Spleen (tissue), 11 donors: Measurements from ENCODE around the gene AKAP9. TPM values are rescaled to one million over a fixed set of nuclear protein-coding genes. Genes with fewer than 3 reads are reported as not detected.
"Not testable (repeated sequence)": the region's sequence is repeated elsewhere in the genome, so short reads cannot be mapped to it uniquely, and the experiment has no call there.

Source experiments
- DNase-seq: peaks from one replicate; pipeline ENCODE4 v3.0.0-alpha.2; 2020
- H3K27ac ChIP-seq, 8 donors: fragments of 200-600 bp; sonication (generic) in 7 of 8; 1 replicate in 4 of 8; 2 replicates in 4 of 8; pipeline versions ENCODE4 v1.5.0 to v1.8.0; 2016 to 2021; ENCODE audit warnings: inconsistent platforms in 4 of 8, mild to moderate bottlenecking in 4 of 8, moderate library complexity in 1 of 8
- H3K27me3 ChIP-seq, 7 donors: fragments of 200-600 bp; sonication (generic) in 6 of 7; replicated peaks in 1 of 7; 1 replicate in 4 of 7; 2 replicates in 3 of 7; pipeline versions ENCODE4 v1.5.0 to v1.8.0; 2016 to 2021; ENCODE audit warnings: inconsistent platforms in 3 of 7, mild to moderate bottlenecking in 1 of 7
- H3K36me3 ChIP-seq, 6 donors: fragments of 200-600 bp; sonication (generic) in 5 of 6; 1 replicate in 4 of 6; 2 replicates in 2 of 6; pipeline versions ENCODE4 v1.5.0 to v1.8.0; 2016 to 2021; ENCODE audit warnings: inconsistent platforms in 2 of 6
- H3K4me1 ChIP-seq, 6 donors: fragments of 200-600 bp; sonication (generic) in 5 of 6; 1 replicate in 3 of 6; 2 replicates in 3 of 6; pipeline versions ENCODE4 v1.5.0 to v1.8.0; 2016 to 2021; ENCODE audit warnings: inconsistent platforms in 3 of 6
- H3K4me3 ChIP-seq, 8 donors: fragments of 200-600 bp; sonication (generic) in 7 of 8; 1 replicate in 4 of 8; 2 replicates in 4 of 8; pipeline versions ENCODE4 v1.5.0 to v1.8.0; 2016 to 2021; ENCODE audit warnings: inconsistent platforms in 4 of 8, mild to moderate bottlenecking in 4 of 8, moderate library complexity in 2 of 8
- H3K9me3 ChIP-seq, 8 donors: fragments of 200-600 bp; sonication (generic) in 7 of 8; 1 replicate in 4 of 8; 2 replicates in 4 of 8; pipeline versions ENCODE4 v1.5.0 to v1.8.0; 2016 to 2021; ENCODE audit warnings: inconsistent platforms in 4 of 8
- CTCF ChIP-seq, 11 experiments: fragments of 200-600 bp in 7 of 11; fragments of 450-650 bp in 4 of 11; sonication (generic) in 4 of 11; IDR thresholded peaks in 8 of 11; conservative IDR thresholded peaks in 3 of 11; 1 replicate in 7 of 11; 2 replicates in 4 of 11; pipeline versions ENCODE4 v1.4.0 to v1.8.0; 2016 to 2021; ENCODE audit warnings: antibody characterized with exemption in 11 of 11, inconsistent platforms in 4 of 11, mild to moderate bottlenecking in 1 of 11
- POLR2A ChIP-seq, 3 donors: fragments of 450-650 bp; IDR thresholded peaks; one replicate each; pipeline ENCODE4 v1.5.1; 2017; ENCODE audit warnings: antibody characterized with exemption in 3 of 3, mild to moderate bottlenecking in 1 of 3
- POLR2AphosphoS5 ChIP-seq, 3 donors: sonication (generic); formaldehyde crosslinking; IDR thresholded peaks; one replicate each; pipeline ENCODE4 v1.5.1; 2017; ENCODE audit warnings: antibody characterized with exemption in 3 of 3
- WGBS, 5 donors: extraction: QIAGEN DNeasy Blood & Tissue Kit in 3 of 5; methylation state at CpG; one replicate each; pipeline versions ENCODE4 v1.1.5 to v1.1.7; 2013 to 2018; 5-methylcytosine and 5-hydroxymethylcytosine counted together
- intact Hi-C: fragments of 100-400 bp; cut with DNase I; formaldehyde crosslinking; loops from one replicate; pipeline ENCODE4 v1.15.0; 2023; ENCODE audit warnings: low total_unique reads
- polyA plus RNA-seq, 3 donors: library from polyadenylated mRNA; stranded (reverse); fragments of 200-250 nt; gene quantifications; one replicate each; pipeline ENCODE4 v1.2.1, GENCODE V29; 2013
- total RNA-seq, 7 donors: library from RNA; depleted of rRNA in 3 of 7; stranded (reverse); fragments of >200 nt in 3 of 7; fragmentation: NEBNext Ultra II Directional in 4 of 7; extraction: Animal tissue kit (Norgen Biotek cat#: 25700) in 4 of 7; gene quantifications; one replicate each; pipeline versions ENCODE4 v1.1.0 to v1.2.1, GENCODE V29; 2016 to 2021
- donor health status: healthy with polysubstance abuse.
- donor health status: DM: no; HTN: no; CAD: no; lungs with moderate emphysema.
- donor health status: DM: no; HTN: no; CAD: no.
- donor health status: Bipolar disorder and iron deficiency.
- donor health status: healthy.
- donor health status: DM: no; HTN: no; CAD: no.
- donor health status: DM: yes; HTN: yes; CAD: no.

AKAP9 gene
- total and polyA plus RNA-seq, 10 donors = 7.5 to 100 (median 68.5) TPM

- Histone ChIP-seq H3K36me3 (peaks cover 0 to 100% (median 77%) of the 10 kb centered on the region in 6 donors), H3K27me3 (no peaks in the 10 kb centered on the region), H3K9me3 (no peaks in the 10 kb centered on the region), H3K4me3 (no peak overlapping the region), H3K4me1 (no peaks in the 10 kb centered on the region), H3K27ac (no peak overlapping the region)
- no peak for DNase-seq
- intact Hi-C loops = no loop called here
- TF ChIP-seq POLR2A (IDR thresholded peaks at IDR 0.05) (no peak), POLR2AphosphoS5 (IDR thresholded peaks at IDR 0.05) (no peak), CTCF (IDR thresholded peaks at IDR 0.05 in 8 of 11, conservative IDR thresholded peaks at IDR 0.05 in 3 of 11) (no peak)
- WGBS, 5 donors = 95 to 100% (median 96%) methylated on average over 1 of the region's 1 CpG
Observed at GRCh38 chr7:92088266-92088665, 147.6 kb downstream of the AKAP9 start.

DNA sequence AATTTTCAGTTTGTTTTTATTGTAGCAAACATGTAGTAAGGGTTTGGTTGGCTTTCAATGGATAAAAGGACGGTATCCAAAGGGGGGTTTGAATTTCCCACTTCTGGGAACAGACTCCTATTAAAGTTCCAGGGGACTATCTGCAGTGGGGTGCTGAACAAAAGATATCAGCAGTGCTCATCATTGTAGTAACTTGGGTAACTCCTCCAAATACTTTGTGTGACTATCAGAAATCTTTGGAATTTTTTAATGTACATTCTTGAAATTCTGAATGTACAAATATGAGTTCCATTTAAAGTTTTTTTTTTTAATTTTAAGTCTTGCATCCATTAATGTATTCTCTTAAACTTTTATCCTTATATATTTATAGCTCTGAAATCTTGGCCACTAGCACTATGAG lies 151.5 kb downstream of the AKAP9 start:
- peaks cover 0 to 100% (median 73%) of the 10 kb centered on the region in 6 donors for H3K36me3 ChIP-seq
- H3K4me1 ChIP-seq = no peaks in the 10 kb centered on the region
- H3K27ac ChIP-seq = no peak overlapping the region
- no peak for TF ChIP-seq POLR2AphosphoS5 (IDR thresholded peaks at IDR 0.05)
- TF ChIP-seq POLR2A (IDR thresholded peaks at IDR 0.05) = no peak
- TF ChIP-seq CTCF (IDR thresholded peaks at IDR 0.05 in 8 of 11, conservative IDR thresholded peaks at IDR 0.05 in 3 of 11) = no peak
- intact Hi-C loops = no loop called here
- H3K9me3 ChIP-seq = no peaks in the 10 kb centered on the region
- H3K4me3 ChIP-seq = no peak overlapping the region
- no peaks in the 10 kb centered on the region for H3K27me3 ChIP-seq
- WGBS, 5 donors = 95 to 100% (median 96%) methylated on average over 1 of the region's 1 CpG
- no peak for DNase-seq

DNA sequence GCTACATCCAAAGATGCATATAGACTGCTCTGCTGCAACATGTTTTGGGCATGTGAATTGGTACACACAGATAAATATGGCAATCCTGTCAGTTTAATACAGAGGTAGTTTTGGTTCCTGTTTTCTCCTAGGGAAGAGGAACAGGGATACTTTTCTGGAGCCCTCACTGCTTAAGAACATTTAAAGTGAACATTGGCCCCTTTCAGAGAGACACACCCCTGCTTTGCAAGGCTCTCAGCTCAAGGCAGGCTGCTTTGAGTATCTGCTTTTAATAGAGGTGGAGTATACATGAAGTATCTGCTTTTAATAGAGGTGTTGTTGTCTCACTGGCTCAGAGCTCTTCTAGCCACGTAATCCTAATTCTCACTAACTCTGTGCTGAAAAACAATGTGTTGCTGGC lies 154.7 kb downstream of the AKAP9 start:
- Histone ChIP-seq H3K9me3 (no peaks in the 10 kb centered on the region), H3K27ac (no peak overlapping the region), H3K4me3 (no peak overlapping the region), H3K27me3 (no peaks in the 10 kb centered on the region), H3K4me1 (no peaks in the 10 kb centered on the region), H3K36me3 (peaks cover 3 to 100% (median 83%) of the 10 kb centered on the region in 6 donors)
- intact Hi-C loops = no loop called here
- no peak for DNase-seq
- WGBS, 5 donors = 89 to 100% (median 94%) methylated on average over 1 of the region's 1 CpG
- no peak for TF ChIP-seq POLR2AphosphoS5 (IDR thresholded peaks at IDR 0.05)
- TF ChIP-seq CTCF (IDR thresholded peaks at IDR 0.05 in 8 of 11, conservative IDR thresholded peaks at IDR 0.05 in 3 of 11) = no peak
- TF ChIP-seq POLR2A (IDR thresholded peaks at IDR 0.05) = no peak

- Histone ChIP-seq H3K4me3 (no peak overlapping the region), H3K9me3 (no peaks in the 10 kb centered on the region), H3K36me3 (peaks cover 6 to 100% (median 81%) of the 10 kb centered on the region in 6 donors), H3K4me1 (no peaks in the 10 kb centered on the region), H3K27me3 (no peaks in the 10 kb centered on the region), H3K27ac (no peak overlapping the region)
- DNase-seq = no peak
- no peak for TF ChIP-seq POLR2AphosphoS5 (IDR thresholded peaks at IDR 0.05)
- TF ChIP-seq CTCF (IDR thresholded peaks at IDR 0.05 in 8 of 11, conservative IDR thresholded peaks at IDR 0.05 in 3 of 11) = no peak
- TF ChIP-seq POLR2A (IDR thresholded peaks at IDR 0.05) = no peak
- WGBS, 5 donors = 100% methylated on average over 1 of the region's 1 CpG
- intact Hi-C loops = no loop called here
Observed at GRCh38 chr7:92100534-92100933, 159.9 kb downstream of the AKAP9 start.

GRCh38 chr7:92102862-92103261 lies 162.2 kb downstream of the AKAP9 start:
- peaks cover 6 to 100% (median 72%) of the 10 kb centered on the region in 6 donors for H3K36me3 ChIP-seq
- DNase-seq, H3K4me3 ChIP-seq, H3K27me3 ChIP-seq, H3K27ac ChIP-seq, intact Hi-C loops, H3K9me3 ChIP-seq, H3K4me1 ChIP-seq: not testable (repeated sequence)
- 94 to 99% (median 97%) methylated on average over 5 of the region's 5 CpGs for WGBS, 5 donors
